ENCODE measurements around the gene PCSK5. TPM values are rescaled to one million over a fixed set of nuclear protein-coding genes. Genes with fewer than 3 reads are reported as not detected.

Gene PCSK5
- polyA plus RNA-seq, 3 donors, result 4.8 to 13.0 (median 7.1) TPM

- H3K4me1 ChIP-seq (ENCODE audit: control insufficient read depth in 1 of 2, insufficient read depth in 2 of 2, low read length in 2 of 2), result peaks cover 4 to 9% of the 10 kb centered on the region in 2 donors
- H3K27ac ChIP-seq (ENCODE audit: low read depth in 1 of 2, low read length in 2 of 2), result no peak overlapping the region
- 89% methylated on average over 5 of the region's 5 CpGs for WGBS (ENCODE audit: insufficient coverage)
- no peaks in the 10 kb centered on the region for H3K36me3 ChIP-seq (replicated peaks in 1 of 2; ENCODE audit: control insufficient read depth in 1 of 2, insufficient read depth in 2 of 2, low read length in 2 of 2)
- peaks cover 0 to 5% (median 0%) of the 10 kb centered on the region in 3 donors for H3K27me3 Mint-ChIP-seq (ENCODE audit: low read depth in 3 of 3)
- no peak overlapping the region for H3K9ac ChIP-seq (ENCODE audit: insufficient read depth, low read length, poor library complexity, severe bottlenecking)
- no peak overlapping the region for H3K4me3 ChIP-seq (replicated peaks in 1 of 3; ENCODE audit: low read depth in 2 of 3, low read length in 3 of 3)
- H2AFZ ChIP-seq (ENCODE audit: insufficient read depth, low read depth, low read length, poor library complexity, severe bottlenecking), result no peak overlapping the region
- no peak for TF ChIP-seq CTCF (IDR thresholded peaks at IDR 0.05)
- H3K4me1 Mint-ChIP-seq, result peaks cover 7% of the 10 kb centered on the region
- H3K9me3 Mint-ChIP-seq, result peaks cover 0 to 2% (median 0%) of the 10 kb centered on the region in 7 donors
- intact Hi-C loops (cut with micrococcal nuclease), result no loop called here
- H3K27ac Mint-ChIP-seq, result no peak overlapping the region
- H4K20me1 ChIP-seq (ENCODE audit: insufficient read depth, low read length), result no peaks in the 10 kb centered on the region
- no peaks in the 10 kb centered on the region for H3K36me3 Mint-ChIP-seq
- no peaks in the 10 kb centered on the region for H3K79me2 ChIP-seq (ENCODE audit: insufficient read depth, low read length)
- H3K4me2 ChIP-seq (replicated peaks; ENCODE audit: extremely low read depth, low read length, poor library complexity, severe bottlenecking), result no peak overlapping the region
- DNase-seq, result no peak
- no peaks in the 10 kb centered on the region for H3K9me3 ChIP-seq (replicated peaks in 1 of 2; ENCODE audit: control insufficient read depth in 1 of 2, insufficient read depth in 1 of 2, low read length in 2 of 2)
- H3K27me3 ChIP-seq (ENCODE audit: control insufficient read depth in 2 of 2, insufficient read depth in 2 of 2, low read length in 2 of 2), result no peaks in the 10 kb centered on the region
- H3K4me3 Mint-ChIP-seq, result no peak overlapping the region
Observed at GRCh38 chr9:76200315-76200714, 309.8 kb downstream of the PCSK5 start.

GRCh38 chr9:76200745-76201144, 310.3 kb downstream of the PCSK5 start:
- Mint-ChIP-seq H3K4me3 (no peak overlapping the region), H3K27me3 (ENCODE audit: low read depth in 3 of 3) (peaks cover 0 to 5% (median 4%) of the 10 kb centered on the region in 3 donors), H3K27ac (no peak overlapping the region), H3K36me3 (no peaks in the 10 kb centered on the region), H3K9me3 (peaks cover 0 to 2% (median 0%) of the 10 kb centered on the region in 7 donors), H3K4me1 (peaks cover 7% of the 10 kb centered on the region)
- Histone ChIP-seq H3K4me2 (replicated peaks; ENCODE audit: extremely low read depth, low read length, poor library complexity, severe bottlenecking) (no peak overlapping the region), H4K20me1 (ENCODE audit: insufficient read depth, low read length) (no peaks in the 10 kb centered on the region), H3K27me3 (ENCODE audit: control insufficient read depth in 2 of 2, insufficient read depth in 2 of 2, low read length in 2 of 2) (no peaks in the 10 kb centered on the region), H3K36me3 (replicated peaks in 1 of 2; ENCODE audit: control insufficient read depth in 1 of 2, insufficient read depth in 2 of 2, low read length in 2 of 2) (no peaks in the 10 kb centered on the region), H2AFZ (ENCODE audit: insufficient read depth, low read depth, low read length, poor library complexity, severe bottlenecking) (no peak overlapping the region), H3K4me3 (replicated peaks in 1 of 3; ENCODE audit: low read depth in 2 of 3, low read length in 3 of 3) (no peak overlapping the region), H3K9me3 (replicated peaks in 1 of 2; ENCODE audit: control insufficient read depth in 1 of 2, insufficient read depth in 1 of 2, low read length in 2 of 2) (no peaks in the 10 kb centered on the region), H3K9ac (ENCODE audit: insufficient read depth, low read length, poor library complexity, severe bottlenecking) (no peak overlapping the region), H3K79me2 (ENCODE audit: insufficient read depth, low read length) (no peaks in the 10 kb centered on the region), H3K4me1 (ENCODE audit: control insufficient read depth in 1 of 2, insufficient read depth in 2 of 2, low read length in 2 of 2) (peaks cover 4 to 9% of the 10 kb centered on the region in 2 donors), H3K27ac (ENCODE audit: low read depth in 1 of 2, low read length in 2 of 2) (no peak overlapping the region)
- WGBS (ENCODE audit: insufficient coverage), result 95% methylated on average over 2 of the region's 4 CpGs
- no peak for DNase-seq
- intact Hi-C loops (cut with micrococcal nuclease), result no loop called here
- no peak for TF ChIP-seq CTCF (IDR thresholded peaks at IDR 0.05)
